ENCODE results near the gene SLC12A8. TPM values are rescaled to one million over a fixed set of nuclear protein-coding genes. Genes with fewer than 3 reads are reported as not detected.

The SLC12A8 gene
- total and polyA plus RNA-seq, 9 of the 15 experiments (the other 6 are each of a cell fraction or from before 2014, with no cell fraction given): 0.04 to 0.33 (median 0.09) TPM; not detected in 4

DNA sequence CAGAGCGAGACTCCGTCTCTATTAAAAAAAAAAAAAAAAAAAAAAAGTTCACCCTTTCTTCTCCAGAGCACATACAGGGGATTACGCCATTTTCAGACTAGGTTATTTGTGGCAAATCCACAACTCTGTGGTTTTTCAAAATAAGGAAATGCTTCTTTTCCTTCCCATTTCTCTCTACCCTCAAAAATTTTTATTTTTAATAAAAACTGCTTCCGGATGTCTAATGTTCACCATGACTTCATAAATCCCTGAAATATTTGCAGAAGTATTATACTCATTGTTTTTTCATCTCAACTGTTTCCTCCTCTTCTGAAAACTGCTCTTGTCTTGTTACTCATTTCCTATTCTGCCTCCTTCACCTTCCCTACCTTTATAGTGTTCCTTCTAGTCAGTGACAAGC, 45.0 kb upstream of the SLC12A8 start (continued):
- TF ChIP-seq NR3C1 (CRISPR knock-in tag; IDR thresholded peaks at IDR 0.05) (no peak), ZNF668 (CRISPR knock-in tag; IDR thresholded peaks at IDR 0.05) (no peak), SIX5 (IDR thresholded peaks at IDR 0.05; ENCODE audit: borderline replicate concordance in 1 of 2, insufficient read depth in 1 of 2, low read depth in 1 of 2, low read length in 2 of 2) (no peak), ZNF639 (CRISPR knock-in tag; conservative IDR thresholded peaks at IDR 0.05 in 1 of 2, IDR thresholded peaks at IDR 0.05 in 1 of 2) (no peak), ATF7 (IDR thresholded peaks at IDR 0.05) (no peak), ZNF124 (CRISPR knock-in tag; IDR thresholded peaks at IDR 0.05) (no peak), POLR2H (tag; IDR thresholded peaks at IDR 0.05; ENCODE audit: low read depth) (no peak), KDM2B (CRISPR knock-in tag; IDR thresholded peaks at IDR 0.05) (no peak), CUX1 (CRISPR knock-in tag; IDR thresholded peaks at IDR 0.05) (no peak), MCM3 (IDR thresholded peaks at IDR 0.05) (no peak)
- TF ChIP-seq, protein P1, sequence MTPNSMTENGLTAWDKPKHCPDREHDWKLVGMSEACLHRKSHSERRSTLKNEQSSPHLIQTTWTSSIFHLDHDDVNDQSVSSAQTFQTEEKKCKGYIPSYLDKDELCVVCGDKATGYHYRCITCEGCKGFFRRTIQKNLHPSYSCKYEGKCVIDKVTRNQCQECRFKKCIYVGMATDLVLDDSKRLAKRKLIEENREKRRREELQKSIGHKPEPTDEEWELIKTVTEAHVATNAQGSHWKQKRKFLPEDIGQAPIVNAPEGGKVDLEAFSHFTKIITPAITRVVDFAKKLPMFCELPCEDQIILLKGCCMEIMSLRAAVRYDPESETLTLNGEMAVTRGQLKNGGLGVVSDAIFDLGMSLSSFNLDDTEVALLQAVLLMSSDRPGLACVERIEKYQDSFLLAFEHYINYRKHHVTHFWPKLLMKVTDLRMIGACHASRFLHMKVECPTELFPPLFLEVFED (CRISPR knock-in tag; conservative IDR thresholded peaks at IDR 0.05): no peak
- TF ChIP-seq, protein P2, sequence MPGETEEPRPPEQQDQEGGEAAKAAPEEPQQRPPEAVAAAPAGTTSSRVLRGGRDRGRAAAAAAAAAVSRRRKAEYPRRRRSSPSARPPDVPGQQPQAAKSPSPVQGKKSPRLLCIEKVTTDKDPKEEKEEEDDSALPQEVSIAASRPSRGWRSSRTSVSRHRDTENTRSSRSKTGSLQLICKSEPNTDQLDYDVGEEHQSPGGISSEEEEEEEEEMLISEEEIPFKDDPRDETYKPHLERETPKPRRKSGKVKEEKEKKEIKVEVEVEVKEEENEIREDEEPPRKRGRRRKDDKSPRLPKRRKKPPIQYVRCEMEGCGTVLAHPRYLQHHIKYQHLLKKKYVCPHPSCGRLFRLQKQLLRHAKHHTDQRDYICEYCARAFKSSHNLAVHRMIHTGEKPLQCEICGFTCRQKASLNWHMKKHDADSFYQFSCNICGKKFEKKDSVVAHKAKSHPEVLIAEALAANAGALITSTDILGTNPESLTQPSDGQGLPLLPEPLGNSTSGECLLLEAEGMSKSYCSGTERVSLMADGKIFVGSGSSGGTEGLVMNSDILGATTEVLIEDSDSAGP (CRISPR knock-in tag; IDR thresholded peaks at IDR 0.05): no peak
